ENCODE data around the gene SUCLG2.

- no peak for TF ChIP-seq EZH2 (IDR thresholded peaks at IDR 0.05; ENCODE audit: low read depth)
- TF ChIP-seq, protein P1, sequence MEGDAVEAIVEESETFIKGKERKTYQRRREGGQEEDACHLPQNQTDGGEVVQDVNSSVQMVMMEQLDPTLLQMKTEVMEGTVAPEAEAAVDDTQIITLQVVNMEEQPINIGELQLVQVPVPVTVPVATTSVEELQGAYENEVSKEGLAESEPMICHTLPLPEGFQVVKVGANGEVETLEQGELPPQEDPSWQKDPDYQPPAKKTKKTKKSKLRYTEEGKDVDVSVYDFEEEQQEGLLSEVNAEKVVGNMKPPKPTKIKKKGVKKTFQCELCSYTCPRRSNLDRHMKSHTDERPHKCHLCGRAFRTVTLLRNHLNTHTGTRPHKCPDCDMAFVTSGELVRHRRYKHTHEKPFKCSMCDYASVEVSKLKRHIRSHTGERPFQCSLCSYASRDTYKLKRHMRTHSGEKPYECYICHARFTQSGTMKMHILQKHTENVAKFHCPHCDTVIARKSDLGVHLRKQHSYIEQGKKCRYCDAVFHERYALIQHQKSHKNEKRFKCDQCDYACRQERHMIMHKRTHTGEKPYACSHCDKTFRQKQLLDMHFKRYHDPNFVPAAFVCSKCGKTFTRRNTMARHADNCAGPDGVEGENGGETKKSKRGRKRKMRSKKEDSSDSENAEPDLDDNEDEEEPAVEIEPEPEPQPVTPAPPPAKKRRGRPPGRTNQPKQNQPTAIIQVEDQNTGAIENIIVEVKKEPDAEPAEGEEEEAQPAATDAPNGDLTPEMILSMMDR (conservative IDR thresholded peaks at IDR 0.05), result no peak
Measured at GRCh38 chr3:67521053-67521646, 133.3 kb downstream of the SUCLG2 start.
